NCI-H1417 treated with DMSO at 0.1 percent for 48 hours (cell line): Measurements from ENCODE around the gene NUP93.

Source experiments
- DNase-seq: peaks from one replicate; lab custom pipeline; 2025; lab: John Stamatoyannopoulos, UW

The NUP93 gene

GRCh38 chr16:56817938-56818337 is 88.0 kb downstream of the NUP93 start:
- DNase-seq, result no peak

GRCh38 chr16:56823081-56823733 is 93.3 kb downstream of the NUP93 start:
- no peak for DNase-seq

GRCh38 chr16:56824331-56824730 is 94.4 kb downstream of the NUP93 start:
- DNase-seq, result no peak

- no peak for DNase-seq
These were observed 94.9 kb downstream of the NUP93 start for GRCh38 chr16:56824804-56825203.

GRCh38 chr16:56825826-56826225 is 95.9 kb downstream of the NUP93 start:
- no peak for DNase-seq

- DNase-seq, result no peak
These were observed 98.7 kb downstream of the NUP93 start for GRCh38 chr16:56828647-56829046.

GRCh38 chr16:56830669-56831068 is 100.7 kb downstream of the NUP93 start:
- no peak for DNase-seq

- no peak for DNase-seq
These were observed 102.8 kb downstream of the NUP93 start for GRCh38 chr16:56832768-56833167.

GRCh38 chr16:56833243-56833970 is 103.5 kb downstream of the NUP93 start:
- DNase-seq, result no peak

GRCh38 chr16:56835320-56835719 is 105.4 kb downstream of the NUP93 start:
- DNase-seq, result no peak

- no peak for DNase-seq
These were observed 106.7 kb downstream of the NUP93 start for GRCh38 chr16:56836410-56837230.

GRCh38 chr16:56838622-56839337 is 108.9 kb downstream of the NUP93 start:
- DNase-seq, result no peak

- DNase-seq, result no peak
These were observed 111.3 kb downstream of the NUP93 start for GRCh38 chr16:56841233-56841632.

GRCh38 chr16:56841659-56842058 is 111.7 kb downstream of the NUP93 start:
- no peak for DNase-seq

GRCh38 chr16:56842133-56842532 is 112.2 kb downstream of the NUP93 start:
- DNase-seq, result no peak

- no peak for DNase-seq
These were observed 114.1 kb downstream of the NUP93 start for GRCh38 chr16:56844056-56844455.

GRCh38 chr16:56847173-56847910 is 117.4 kb downstream of the NUP93 start:
- DNase-seq, result no peak

GRCh38 chr16:56848029-56848936 is 118.4 kb downstream of the NUP93 start:
- DNase-seq, result no peak

GRCh38 chr16:56848955-56849689 is 119.2 kb downstream of the NUP93 start:
- no peak for DNase-seq
